ENCODE measurements around the gene COL6A1. TPM values are rescaled to one million over a fixed set of nuclear protein-coding genes. Genes with fewer than 3 reads are reported as not detected.

Gene COL6A1
- total and polyA plus RNA-seq, 2 of the 4 experiments (the other 2 are of a cell fraction): 173 to 1,578 TPM

GRCh38 chr21:45932922-45933502 lies 48.6 kb upstream of the COL6A1 start (continued):
- TF ChIP-seq CTCF (conservative IDR thresholded peaks at IDR 0.05; ENCODE audit: low read depth, low read length) (no peak), CHD1 (IDR thresholded peaks at IDR 0.05; ENCODE audit: low read depth, low read length) (no peak)

- H4K5ac ChIP-seq (ENCODE audit: low read depth, low read length): no peak overlapping the region
- no peaks in the 10 kb centered on the region for H3K4me1 ChIP-seq (ENCODE audit: control insufficient read depth, insufficient read depth, low read length)
- H3K14ac ChIP-seq (replicated peaks; ENCODE audit: low read depth, low read length): no peak overlapping the region
- no peak overlapping the region for H3K4me3 ChIP-seq (ENCODE audit: insufficient read depth, low read depth, low read length)
- no peak overlapping the region for H3K4me2 ChIP-seq (ENCODE audit: low read depth, low read length)
- DNase-seq (no peak), ATAC-seq (ENCODE audit: low read depth) (no peak)
- H4K20me1 ChIP-seq (ENCODE audit: insufficient read depth, low read length): no peaks in the 10 kb centered on the region
- no peak overlapping the region for H3K9ac ChIP-seq (ENCODE audit: low read depth, low read length)
- no peak overlapping the region for H3K23ac ChIP-seq (ENCODE audit: low read depth, low read length)
- in situ Hi-C loops (cut with MboI; ENCODE audit: low sequenced_read_pairs) (no loop called here), dilution Hi-C loops (cut with HindIII; ENCODE audit: low sequenced_read_pairs, unreplicated experiment) (no loop called here), intact Hi-C loops (cut with micrococcal nuclease) (no loop called here)
- H2BK120ac ChIP-seq (ENCODE audit: low read depth, low read length): no peak overlapping the region
- no peak overlapping the region for H2BK20ac ChIP-seq (ENCODE audit: low read depth, low read length)
- no peaks in the 10 kb centered on the region; the same call in 1 of the 2 replicates for H3K9me1 ChIP-seq (ENCODE audit: insufficient read depth, low read length)
- H3K79me1 ChIP-seq (ENCODE audit: low read depth in 1 of 2, low read length in 2 of 2): no peaks in the 10 kb centered on the region
- no peak overlapping the region for H2BK15ac ChIP-seq (ENCODE audit: low read depth, low read length)
- H2BK5ac ChIP-seq (ENCODE audit: low read depth, low read length, poor library complexity, severe bottlenecking): no peak overlapping the region
- H3K9me3 ChIP-seq (ENCODE audit: control insufficient read depth, insufficient read depth, low read length): peaks cover 29% of the 10 kb centered on the region
- no peak overlapping the region for H4K91ac ChIP-seq (ENCODE audit: insufficient read depth, low read depth, low read length)
- BruUV-seq (replicated peaks): no TSS peak
- ChIA-PET POLR2A (ENCODE audit: unreplicated experiment) (no interaction called here), CTCF (no interaction called here)
- H2AK9ac ChIP-seq (replicated peaks; ENCODE audit: low read depth, low read length, poor library complexity): no peak overlapping the region
- no peak overlapping the region for H3K27ac ChIP-seq (ENCODE audit: insufficient read depth, low read length)
- H3K4ac ChIP-seq (ENCODE audit: low read depth, low read length): no peak overlapping the region
- H3K27me3 ChIP-seq (ENCODE audit: control insufficient read depth, insufficient read depth, low read length): no peaks in the 10 kb centered on the region; the same call in 1 of the 2 replicates
- H2AFZ ChIP-seq (replicated peaks; ENCODE audit: low read length, poor library complexity): no peak overlapping the region
- TF ChIP-seq MXI1 (IDR thresholded peaks at IDR 0.05; ENCODE audit: borderline replicate concordance, low read depth, low read length) (no peak), CHD1 (IDR thresholded peaks at IDR 0.05; ENCODE audit: low read depth, low read length) (no peak), MAFK (IDR thresholded peaks at IDR 0.05; ENCODE audit: low read depth, low read length) (no peak), RFX5 (IDR thresholded peaks at IDR 0.05; ENCODE audit: low read depth, low read length) (no peak), CEBPB (IDR thresholded peaks at IDR 0.05; ENCODE audit: low read depth, low read length) (no peak), SMC3 (IDR thresholded peaks at IDR 0.05; ENCODE audit: low read depth, low read length) (no peak), USF2 (IDR thresholded peaks at IDR 0.05; ENCODE audit: low read depth, low read length) (no peak), ELK1 (IDR thresholded peaks at IDR 0.05; ENCODE audit: borderline replicate concordance, low read depth, low read length) (no peak), POLR2A (IDR thresholded peaks at IDR 0.05; ENCODE audit: low read depth, low read length) (no peak), FOS (IDR thresholded peaks at IDR 0.05; ENCODE audit: low read depth, low read length) (no peak), NFE2L2 (IDR thresholded peaks at IDR 0.05; ENCODE audit: low read depth, low read length) (no peak), MAZ (IDR thresholded peaks at IDR 0.05; ENCODE audit: borderline replicate concordance, low read depth, low read length) (no peak), RAD21 (IDR thresholded peaks at IDR 0.05; ENCODE audit: low read length) (no peak)
- H3K18ac ChIP-seq (ENCODE audit: low read depth, low read length): no peak overlapping the region
- peaks cover 3% of the 10 kb centered on the region; the same call in 1 of the 2 replicates for H3K36me3 ChIP-seq (ENCODE audit: control insufficient read depth, insufficient read depth, low read length)
- H3K56ac ChIP-seq (ENCODE audit: extremely low read depth, insufficient read depth, low read length): no peak overlapping the region
- H4K8ac ChIP-seq (ENCODE audit: low read depth in 2 of 2, low read length in 2 of 2): no peak overlapping the region
- WGBS, 2 experiments (ENCODE audit: extremely low coverage in 2 of 2, insufficient read length in 1 of 2): 56% methylated on average over 6 of the region's 6 CpGs; no CpG with 5 or more reads in 1 of the 2 experiments
- H2AK5ac ChIP-seq (ENCODE audit: low read depth, low read length): no peak overlapping the region
These were observed 47.5 kb upstream of the COL6A1 start for GRCh38 chr21:45934085-45934484.

All from IMR-90 (cell line).